Lower lobe of right lung (tissue), 2 donors: Measurements from ENCODE around the gene TBC1D17. TPM values are rescaled to one million over a fixed set of nuclear protein-coding genes. Genes with fewer than 3 reads are reported as not detected.

ENCODE experiments used
- ATAC-seq, 2 donors: fragments of 200-7000 bp; cut with Tn5 transposase; one replicate each; pipeline ENCODE4 v1.9.1; 2020 to 2022; ENCODE audit warnings: mild to moderate bottlenecking in 2 of 2, moderate library complexity in 2 of 2
- DNase-seq: peaks from one replicate; pipeline ENCODE4 v3.0.0-alpha.2; 2020
- H3K27ac ChIP-seq: fragments of 200-600 bp; one replicate; pipeline ENCODE4 v1.8.0; 2022
- H3K27me3 ChIP-seq: fragments of 200-600 bp; one replicate; pipeline ENCODE4 v1.8.0; 2022; ENCODE audit warnings: low read depth
- H3K36me3 ChIP-seq: fragments of 200-600 bp; one replicate; pipeline ENCODE4 v1.8.0; 2022; ENCODE audit warnings: mild to moderate bottlenecking
- H3K4me1 ChIP-seq: fragments of 200-600 bp; one replicate; pipeline ENCODE4 v1.8.0; 2022
- H3K4me3 ChIP-seq: fragments of 200-600 bp; one replicate; pipeline ENCODE4 v1.8.0; 2022; ENCODE audit warnings: mild to moderate bottlenecking
- H3K9me3 ChIP-seq: fragments of 200-600 bp; one replicate; pipeline ENCODE4 v1.8.0; 2022
- CTCF ChIP-seq: fragments of 200-600 bp; IDR thresholded peaks from one replicate; pipeline ENCODE4 v1.8.0; 2022; ENCODE audit warnings: antibody characterized with exemption, mild to moderate bottlenecking
- intact Hi-C: fragments of 100-400 bp; cut with DNase I; formaldehyde crosslinking; loops from one replicate; pipeline ENCODE4 v1.11.0; 2022
- total RNA-seq: library from RNA; stranded (reverse); fragmentation: NEBNext Ultra II Directional; extraction: Animal tissue kit (Norgen Biotek cat#: 25700); gene quantifications from one replicate; pipeline ENCODE4 v1.2.1, GENCODE V29; 2021
- donor health status: DM: no; HTN: yes; CAD: no; lungs with severe emphysema.

The TBC1D17 gene
- total RNA-seq, 1 donor from 2014 or later: 53.1 TPM

GRCh38 chr19:49837425-49837824 lies 40.1 kb upstream of the TBC1D17 start:
- TF ChIP-seq CTCF: no peak
- DNase-seq (no peak), ATAC-seq (no peak)
- Histone ChIP-seq H3K27me3 (no peaks in the 10 kb centered on the region), H3K9me3 (no peaks in the 10 kb centered on the region), H3K4me1 (no peaks in the 10 kb centered on the region), H3K4me3 (no peak overlapping the region), H3K27ac (no peak overlapping the region), H3K36me3 (peaks cover 82% of the 10 kb centered on the region)
- intact Hi-C loops: no loop called here

- H3K9me3 ChIP-seq: no peaks in the 10 kb centered on the region
- DNase-seq (no peak), ATAC-seq (no peak)
- no peak for TF ChIP-seq CTCF
- H3K4me1 ChIP-seq: no peaks in the 10 kb centered on the region
- intact Hi-C loops: no loop called here
- H3K27ac ChIP-seq: no peak overlapping the region
- H3K36me3 ChIP-seq: peaks cover 66% of the 10 kb centered on the region
- no peaks in the 10 kb centered on the region for H3K27me3 ChIP-seq
- no peak overlapping the region for H3K4me3 ChIP-seq
Measured at GRCh38 chr19:49838885-49839588, 38.5 kb upstream of the TBC1D17 start.

- no peak overlapping the region for H3K4me3 ChIP-seq
- H3K27me3 ChIP-seq: no peaks in the 10 kb centered on the region
- H3K27ac ChIP-seq: no peak overlapping the region
- no peak for DNase-seq
- TF ChIP-seq CTCF: no peak
- H3K9me3 ChIP-seq: no peaks in the 10 kb centered on the region
- H3K36me3 ChIP-seq: peaks cover 59% of the 10 kb centered on the region
- intact Hi-C loops: no loop called here
- no peak for ATAC-seq
- no peaks in the 10 kb centered on the region for H3K4me1 ChIP-seq
Measured at GRCh38 chr19:49839713-49840112, 37.8 kb upstream of the TBC1D17 start.

GRCh38 chr19:49840321-49840720 lies 37.2 kb upstream of the TBC1D17 start:
- H3K4me1 ChIP-seq: no peaks in the 10 kb centered on the region
- no peak overlapping the region for H3K27ac ChIP-seq
- H3K4me3 ChIP-seq: no peak overlapping the region
- peaks cover 53% of the 10 kb centered on the region for H3K36me3 ChIP-seq
- no peaks in the 10 kb centered on the region for H3K27me3 ChIP-seq
- no peak for TF ChIP-seq CTCF
- DNase-seq (no peak), ATAC-seq (no peak)
- no peaks in the 10 kb centered on the region for H3K9me3 ChIP-seq
- intact Hi-C loops: no loop called here

GRCh38 chr19:49840736-49841249 lies 36.7 kb upstream of the TBC1D17 start:
- no peaks in the 10 kb centered on the region for H3K9me3 ChIP-seq
- intact Hi-C loops: no loop called here
- DNase-seq (no peak), ATAC-seq (no peak)
- H3K27me3 ChIP-seq: no peaks in the 10 kb centered on the region
- H3K4me3 ChIP-seq: no peak overlapping the region
- H3K36me3 ChIP-seq: peaks cover 48% of the 10 kb centered on the region
- no peaks in the 10 kb centered on the region for H3K4me1 ChIP-seq
- no peak overlapping the region for H3K27ac ChIP-seq
- no peak for TF ChIP-seq CTCF
